Neural cell (in vitro differentiated cells): ENCODE data around the gene RTP2.

Experiments
- CTCF ChIP-seq: fragments of 450-650 bp; IDR thresholded peaks from 2 replicates; pipeline ENCODE4 v1.5.1; 2014; ENCODE audit warnings: antibody characterized with exemption, mild to moderate bottlenecking, moderate library complexity; ENCODE audit not compliant: poor library complexity, severe bottlenecking
- EZH2 ChIP-seq: fragments of 200-600, 300-800 bp; shearing (Covaris generic), sonication (generic); IDR thresholded peaks from 2 replicates; pipeline ENCODE4 v1.6.1; 2014; ENCODE audit warnings: antibody characterized with exemption, low read length, borderline replicate concordance, mild to moderate bottlenecking; ENCODE audit not compliant: insufficient read depth, poor library complexity, severe bottlenecking
- POLR2AphosphoS5 ChIP-seq: IDR thresholded peaks from 2 replicates; pipeline ENCODE4 v1.6.1; 2012
- REST ChIP-seq: IDR thresholded peaks from 2 replicates; pipeline ENCODE4 v1.6.1; 2012; ENCODE audit warnings: borderline replicate concordance
- TAF1 ChIP-seq: IDR thresholded peaks from 2 replicates; pipeline ENCODE4 v1.6.1; 2012; ENCODE audit warnings: low read depth

- TF ChIP-seq CTCF = peak; percentile 94
- TF ChIP-seq REST = no peak
- TF ChIP-seq EZH2 = no peak
- no peak for TF ChIP-seq TAF1
- TF ChIP-seq POLR2AphosphoS5 = no peak
These were observed 22.5 kb downstream of the RTP2 start for GRCh38 chr3:187679638-187680396.
